H9 (cell line): ENCODE measurements around the gene RNF145. TPM values are rescaled to one million over a fixed set of nuclear protein-coding genes. Genes with fewer than 3 reads are reported as not detected.

Source experiments
- DNase-seq: peaks from one replicate; pipeline ENCODE4 v3.0.0-alpha.2; 2017
- H2AFZ ChIP-seq: one replicate; pipeline ENCODE4 v1.6.1; 2013; ENCODE audit warnings: mild to moderate bottlenecking, low read length, control low read depth, moderate library complexity
- H2AK5ac ChIP-seq: 2 replicates; pipeline ENCODE4 v1.6.1; 2013; ENCODE audit warnings: low read length, control low read depth, mixed read lengths; ENCODE audit not compliant: insufficient read length
- H2BK120ac ChIP-seq: one replicate; pipeline ENCODE4 v1.6.1; 2013; ENCODE audit warnings: low read depth, mild to moderate bottlenecking, low read length, control low read depth, inconsistent platforms; ENCODE audit not compliant: poor library complexity, severe bottlenecking
- H2BK12ac ChIP-seq: 2 replicates; pipeline ENCODE4 v1.6.1; 2013; ENCODE audit warnings: low read length, control low read depth, mixed read lengths, low read depth; ENCODE audit not compliant: insufficient read length
- H2BK15ac ChIP-seq: 2 replicates; pipeline ENCODE4 v1.6.1; 2013; ENCODE audit warnings: low read depth, low read length, control low read depth
- H2BK20ac ChIP-seq: one replicate; pipeline ENCODE4 v1.6.1; 2013; ENCODE audit warnings: low read depth, mild to moderate bottlenecking, low read length, control low read depth, inconsistent platforms; ENCODE audit not compliant: poor library complexity, severe bottlenecking
- H2BK5ac ChIP-seq: 2 replicates; pipeline ENCODE4 v1.6.1; 2013; ENCODE audit warnings: low read length, control low read depth, mixed read lengths; ENCODE audit not compliant: insufficient read length
- H3K14ac ChIP-seq: 2 replicates; pipeline ENCODE4 v1.6.1; 2013; ENCODE audit warnings: low read length, control low read depth; ENCODE audit not compliant: insufficient read depth
- H3K18ac ChIP-seq: 2 replicates; pipeline ENCODE4 v1.6.1; 2013; ENCODE audit warnings: low read depth, mild to moderate bottlenecking, mixed read lengths, low read length, control low read depth; ENCODE audit not compliant: insufficient read length
- H3K23ac ChIP-seq: 2 replicates; pipeline ENCODE4 v1.6.1; 2013; ENCODE audit warnings: low read length, control low read depth, mixed read lengths, low read depth; ENCODE audit not compliant: insufficient read length
- H3K23me2 ChIP-seq: 2 replicates; pipeline ENCODE4 v1.6.1; 2013; ENCODE audit warnings: low read depth, mild to moderate bottlenecking, mixed read lengths, low read length, control low read depth; ENCODE audit not compliant: insufficient read length, poor library complexity, severe bottlenecking
- H3K27ac ChIP-seq: 2 replicates; pipeline ENCODE4 v1.5.1; 2013; ENCODE audit warnings: low read length, control low read depth, mixed read lengths, low read depth; ENCODE audit not compliant: insufficient read length
- H3K27me3 ChIP-seq: 2 replicates; pipeline ENCODE4 v1.6.1; 2013; ENCODE audit warnings: low read length, control low read depth, inconsistent platforms; ENCODE audit not compliant: insufficient read depth
- H3K4ac ChIP-seq: 2 replicates; pipeline ENCODE4 v1.6.1; 2013; ENCODE audit warnings: low read depth, mild to moderate bottlenecking, control low read depth, inconsistent platforms, low read length, moderate library complexity
- H3K4me1 ChIP-seq: 2 replicates; pipeline ENCODE4 v1.6.1; 2013; ENCODE audit warnings: low read length, control low read depth, inconsistent platforms; ENCODE audit not compliant: insufficient read depth
- H3K4me2 ChIP-seq: 2 replicates; pipeline ENCODE4 v1.6.1; 2013; ENCODE audit warnings: low read length, control low read depth, mixed read lengths; ENCODE audit not compliant: insufficient read length, insufficient read depth
- H3K56ac ChIP-seq: 2 replicates; pipeline ENCODE4 v1.6.1; 2013; ENCODE audit warnings: low read depth, mild to moderate bottlenecking, mixed read lengths, low read length, control low read depth; ENCODE audit not compliant: insufficient read length
- H3K79me1 ChIP-seq: 2 replicates; pipeline ENCODE4 v1.6.1; 2013; ENCODE audit warnings: low read depth, mild to moderate bottlenecking, moderate library complexity, low read length, control low read depth, inconsistent platforms; ENCODE audit not compliant: insufficient read depth, poor library complexity, severe bottlenecking
- H3K79me2 ChIP-seq: 2 replicates; pipeline ENCODE4 v1.6.1; 2013; ENCODE audit warnings: low read length, control low read depth, inconsistent platforms; ENCODE audit not compliant: insufficient read depth
- H3K9ac ChIP-seq: 2 replicates; pipeline ENCODE4 v1.6.1; 2013; ENCODE audit warnings: low read length, control low read depth, mixed read lengths; ENCODE audit not compliant: insufficient read length; ENCODE audit errors: extremely low read depth
- H3K9me3 ChIP-seq: one replicate; pipeline ENCODE4 v1.6.1; 2013; ENCODE audit warnings: low read depth, low read length, inconsistent platforms; ENCODE audit not compliant: control insufficient read depth
- H3T11ph ChIP-seq: one replicate; pipeline ENCODE4 v1.6.1; 2013; ENCODE audit warnings: mild to moderate bottlenecking, low read length, control low read depth, inconsistent platforms
- H4K20me1 ChIP-seq: one replicate; pipeline ENCODE4 v1.6.1; 2013; ENCODE audit not compliant: control insufficient read depth, insufficient read length, insufficient read depth
- H4K5ac ChIP-seq: 2 replicates; pipeline ENCODE4 v1.6.1; 2013; ENCODE audit warnings: low read depth, mild to moderate bottlenecking, mixed read lengths, low read length, control low read depth; ENCODE audit not compliant: insufficient read length
- H4K8ac ChIP-seq: replicated peaks from 2 replicates; pipeline ENCODE4 v1.6.1; 2013; ENCODE audit warnings: low read length, control low read depth, mixed read lengths, low read depth; ENCODE audit not compliant: insufficient read length
- H4K91ac ChIP-seq: 2 replicates; pipeline ENCODE4 v1.6.1; 2013; ENCODE audit warnings: low read depth, mild to moderate bottlenecking, moderate library complexity, mixed read lengths, low read length, control low read depth; ENCODE audit not compliant: insufficient read length
- H3K27ac Mint-ChIP-seq, 3 experiments: 2 replicates in 2 of 3; 3 replicates in 1 of 3; pipeline ENCODE4 v1.8.0; 2020 to 2021; ENCODE audit warnings: mixed read lengths in 3 of 3, mild to moderate bottlenecking in 1 of 3, moderate library complexity in 1 of 3
- H3K27me3 Mint-ChIP-seq: 2 replicates; pipeline ENCODE4 v1.8.0; 2021; ENCODE audit warnings: low read depth, mild to moderate bottlenecking, moderate library complexity, mixed read lengths
- H3K36me3 Mint-ChIP-seq, 3 experiments: 2 replicates in 2 of 3; 3 replicates in 1 of 3; pipeline ENCODE4 v1.8.0; 2020 to 2021; ENCODE audit warnings: low read depth in 3 of 3, mixed read lengths in 3 of 3; ENCODE audit not compliant: insufficient read depth in 1 of 3
- H3K4me1 Mint-ChIP-seq, 2 experiments: 2 replicates each; pipeline ENCODE4 v1.8.0; 2020; ENCODE audit warnings: mixed read lengths in 2 of 2
- H3K4me3 Mint-ChIP-seq, 2 experiments: 2 replicates in 1 of 2; 3 replicates in 1 of 2; pipeline ENCODE4 v1.8.0; 2020 to 2021; ENCODE audit warnings: mild to moderate bottlenecking in 2 of 2, mixed read lengths in 2 of 2, moderate library complexity in 1 of 2
- H3K9me3 Mint-ChIP-seq, 2 experiments: 2 replicates in 1 of 2; 3 replicates in 1 of 2; pipeline ENCODE4 v1.8.0; 2020; ENCODE audit warnings: mild to moderate bottlenecking in 2 of 2, mixed read lengths in 2 of 2, moderate library complexity in 1 of 2
- CTCF ChIP-seq: fragments of 200-600 bp; sonication (generic); conservative IDR thresholded peaks from 3 replicates; pipeline ENCODE4 v1.8.0; 2021; ENCODE audit warnings: antibody characterized with exemption, mild to moderate bottlenecking
- WGBS: extraction: QIAGEN DNeasy Blood & Tissue Kit; methylation state at CpG from one replicate; pipeline ENCODE4 v1.1.7; 2013; ENCODE audit warnings: missing lambda C conversion rate, low lambda C conversion rate, mixed read lengths; ENCODE audit not compliant: insufficient read length; ENCODE audit errors: extremely low coverage; 5-methylcytosine and 5-hydroxymethylcytosine counted together
- total RNA-seq: library from RNA; stranded (reverse); gene quantifications from 2 replicates; pipeline ENCODE4 v1.2.1, GENCODE V29; 2021

RNF145 gene
- total RNA-seq, 1 experiment from 2014 or later, result 59.1 TPM

DNA sequence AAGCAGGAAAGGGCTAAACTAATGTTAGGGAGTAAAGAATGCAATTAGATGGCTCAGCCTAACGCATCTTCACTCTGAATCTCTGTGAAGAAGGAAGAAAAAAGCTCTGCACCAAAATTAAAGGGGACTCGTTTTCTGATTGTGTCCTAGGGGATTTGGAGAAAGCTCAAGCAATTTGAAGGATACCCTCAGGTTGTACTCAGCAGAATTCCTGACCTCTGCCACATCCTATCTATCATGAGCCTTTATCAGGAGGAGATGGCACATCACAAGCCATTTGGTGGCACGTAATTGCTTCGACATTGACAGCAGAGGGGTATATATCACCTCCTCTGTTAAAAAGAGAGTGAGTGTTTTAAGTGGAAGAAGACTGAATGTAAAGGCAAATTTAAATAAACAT is 77.4 kb downstream of the RNF145 start:
- Histone ChIP-seq H2BK120ac (no peak overlapping the region), H3K27me3 (no peaks in the 10 kb centered on the region), H3K4ac (no peak overlapping the region), H3K9me3 (no peaks in the 10 kb centered on the region), H3K27ac (no peak overlapping the region), H2BK5ac (no peak overlapping the region), H3K79me1 (no peaks in the 10 kb centered on the region), H4K91ac (no peak overlapping the region), H3K23me2 (no peaks in the 10 kb centered on the region), H3K4me1 (no peaks in the 10 kb centered on the region; the same call in 1 of the 2 replicates), H3K4me2 (no peak overlapping the region), H3K18ac (no peak overlapping the region), H2AK5ac (no peak overlapping the region), H2BK15ac (no peak overlapping the region), H4K5ac (no peak overlapping the region), H2BK12ac (no peak overlapping the region), H4K8ac (no peak overlapping the region), H2BK20ac (no peak overlapping the region), H3K79me2 (no peaks in the 10 kb centered on the region), H3K23ac (no peak overlapping the region), H4K20me1 (no peaks in the 10 kb centered on the region), H3K56ac (no peak overlapping the region), H3K14ac (no peak overlapping the region), H3K9ac (no peak overlapping the region), H3T11ph (peak overlapping the region; percentile 53), H2AFZ (no peak overlapping the region)
- Mint-ChIP-seq H3K9me3 (no peaks in the 10 kb centered on the region; a peak in 1 of 5 replicates), H3K27ac (no peak overlapping the region), H3K4me3 (no peak overlapping the region), H3K4me1 (no peaks in the 10 kb centered on the region), H3K27me3 (peaks cover 7% of the 10 kb centered on the region; the same call in 1 of the 2 replicates), H3K36me3 (no peaks in the 10 kb centered on the region)
- TF ChIP-seq CTCF, result no peak
- WGBS, result no CpG with 5 or more reads among the region's 4 CpGs
- no peak for DNase-seq
